ENCODE measurements around the gene ACTBL2.

Gene ACTBL2

DNA sequence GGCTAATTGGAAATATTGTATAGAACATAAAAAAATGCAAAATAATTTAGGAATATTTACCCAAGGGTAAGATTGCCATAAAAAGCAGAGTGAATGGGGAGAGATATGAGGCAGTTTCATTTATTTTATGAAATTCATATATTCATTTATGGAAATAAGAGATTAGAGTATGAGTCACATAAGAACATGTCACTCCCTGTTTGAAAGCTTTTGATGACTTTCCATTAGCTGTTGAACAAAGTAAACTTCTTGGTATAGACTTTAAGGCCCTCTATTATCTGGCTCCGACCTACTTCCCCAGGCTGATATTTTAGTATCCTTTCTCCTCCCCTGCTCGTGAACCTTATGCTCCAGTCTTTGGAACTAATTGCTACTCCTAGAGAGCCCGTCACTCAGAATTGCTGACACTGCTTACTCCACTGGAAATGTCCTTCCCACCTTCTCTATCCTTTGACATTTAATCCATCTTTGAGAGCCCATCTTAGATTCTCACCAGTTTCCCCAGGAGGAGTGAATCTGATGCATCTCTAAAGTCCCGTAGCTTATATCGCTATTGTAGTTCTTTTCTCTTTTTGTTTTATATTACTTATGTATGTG, 8.9 kb upstream of the ACTBL2 start:
- Histone ChIP-seq H3F3A (ENCODE audit: insufficient read depth, low read length) (no peaks in the 10 kb centered on the region), H4K20me1 (ENCODE audit: insufficient read depth, low read length) (no peaks in the 10 kb centered on the region), H3K4me1 (ENCODE audit: insufficient read depth, low read length, severe bottlenecking) (no peaks in the 10 kb centered on the region), H3K4me2 (ENCODE audit: low read length) (no peak overlapping the region), H3K79me2 (ENCODE audit: insufficient read depth, low read length) (no peaks in the 10 kb centered on the region), H3K36me3 (ENCODE audit: insufficient read depth, low read length) (no peaks in the 10 kb centered on the region), H3K9ac (ENCODE audit: low read length) (no peak overlapping the region), H3K9me3 (ENCODE audit: low read length) (no peaks in the 10 kb centered on the region), H3K9me2 (ENCODE audit: low read depth, low read length) (no peaks in the 10 kb centered on the region), H3K4me3 (ENCODE audit: low read depth, low read length, poor library complexity, severe bottlenecking) (no peak overlapping the region), H3K27me3 (ENCODE audit: insufficient read depth, low read length) (no peaks in the 10 kb centered on the region), H3K27ac (ENCODE audit: low read depth, low read length, poor library complexity, severe bottlenecking) (no peak overlapping the region), H2AFZ (ENCODE audit: low read length) (no peak overlapping the region)
- no peak for TF ChIP-seq EZH2 (IDR thresholded peaks at IDR 0.05; ENCODE audit: borderline replicate concordance, low read length)
- TF ChIP-seq, protein P1, sequence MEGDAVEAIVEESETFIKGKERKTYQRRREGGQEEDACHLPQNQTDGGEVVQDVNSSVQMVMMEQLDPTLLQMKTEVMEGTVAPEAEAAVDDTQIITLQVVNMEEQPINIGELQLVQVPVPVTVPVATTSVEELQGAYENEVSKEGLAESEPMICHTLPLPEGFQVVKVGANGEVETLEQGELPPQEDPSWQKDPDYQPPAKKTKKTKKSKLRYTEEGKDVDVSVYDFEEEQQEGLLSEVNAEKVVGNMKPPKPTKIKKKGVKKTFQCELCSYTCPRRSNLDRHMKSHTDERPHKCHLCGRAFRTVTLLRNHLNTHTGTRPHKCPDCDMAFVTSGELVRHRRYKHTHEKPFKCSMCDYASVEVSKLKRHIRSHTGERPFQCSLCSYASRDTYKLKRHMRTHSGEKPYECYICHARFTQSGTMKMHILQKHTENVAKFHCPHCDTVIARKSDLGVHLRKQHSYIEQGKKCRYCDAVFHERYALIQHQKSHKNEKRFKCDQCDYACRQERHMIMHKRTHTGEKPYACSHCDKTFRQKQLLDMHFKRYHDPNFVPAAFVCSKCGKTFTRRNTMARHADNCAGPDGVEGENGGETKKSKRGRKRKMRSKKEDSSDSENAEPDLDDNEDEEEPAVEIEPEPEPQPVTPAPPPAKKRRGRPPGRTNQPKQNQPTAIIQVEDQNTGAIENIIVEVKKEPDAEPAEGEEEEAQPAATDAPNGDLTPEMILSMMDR (IDR thresholded peaks at IDR 0.05; ENCODE audit: low read length): no peak

DNA sequence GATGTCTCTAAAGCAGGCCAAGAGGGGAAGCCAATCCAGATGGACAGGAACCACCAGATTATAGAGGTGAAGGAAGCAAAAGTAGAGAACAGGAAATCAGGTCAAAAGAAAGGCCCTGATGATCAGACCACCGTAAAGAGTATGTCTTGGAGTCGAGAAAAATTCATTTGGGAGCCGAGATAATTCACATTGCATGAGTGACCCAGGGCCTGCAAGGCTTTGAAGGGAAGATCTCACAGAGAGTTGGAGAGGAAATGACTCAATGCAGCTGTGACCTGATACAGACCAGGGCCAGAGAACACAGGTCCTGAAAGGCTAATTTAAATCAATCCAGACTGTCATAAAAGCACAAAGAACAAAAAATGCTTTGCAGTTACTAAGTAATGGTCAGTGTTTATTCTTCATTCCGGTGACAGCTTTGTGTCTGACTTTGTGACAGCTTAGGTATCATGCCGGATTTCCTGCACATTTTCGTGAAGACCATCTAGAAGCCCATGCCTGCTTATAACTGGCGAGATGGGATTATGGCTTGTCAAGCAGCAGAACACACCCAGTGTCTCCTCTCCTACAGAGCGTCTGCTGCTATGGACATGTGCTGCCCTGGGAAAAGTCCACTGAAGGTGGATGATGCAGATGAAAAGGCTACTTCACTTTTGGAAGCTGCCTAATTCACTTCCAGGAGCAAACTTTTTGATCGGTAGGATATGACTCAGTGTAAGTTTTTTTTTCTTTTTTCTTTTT, 5.8 kb upstream of the ACTBL2 start:
- Histone ChIP-seq H4K20me1 (ENCODE audit: insufficient read depth, low read length) (no peaks in the 10 kb centered on the region), H3F3A (ENCODE audit: insufficient read depth, low read length) (no peaks in the 10 kb centered on the region), H2AFZ (ENCODE audit: low read length) (no peak overlapping the region), H3K4me2 (ENCODE audit: low read length) (no peak overlapping the region), H3K9ac (ENCODE audit: low read length) (no peak overlapping the region), H3K79me2 (ENCODE audit: insufficient read depth, low read length) (no peaks in the 10 kb centered on the region), H3K4me1 (ENCODE audit: insufficient read depth, low read length, severe bottlenecking) (no peaks in the 10 kb centered on the region), H3K27ac (ENCODE audit: low read depth, low read length, poor library complexity, severe bottlenecking) (no peak overlapping the region), H3K9me3 (ENCODE audit: low read length) (no peaks in the 10 kb centered on the region), H3K4me3 (ENCODE audit: low read depth, low read length, poor library complexity, severe bottlenecking) (no peak overlapping the region), H3K36me3 (ENCODE audit: insufficient read depth, low read length) (no peaks in the 10 kb centered on the region), H3K9me2 (ENCODE audit: low read depth, low read length) (no peaks in the 10 kb centered on the region), H3K27me3 (ENCODE audit: insufficient read depth, low read length) (no peaks in the 10 kb centered on the region)
- TF ChIP-seq, protein P1 (IDR thresholded peaks at IDR 0.05; ENCODE audit: low read length): no peak
- no peak for TF ChIP-seq EZH2 (IDR thresholded peaks at IDR 0.05; ENCODE audit: borderline replicate concordance, low read length)

DNA sequence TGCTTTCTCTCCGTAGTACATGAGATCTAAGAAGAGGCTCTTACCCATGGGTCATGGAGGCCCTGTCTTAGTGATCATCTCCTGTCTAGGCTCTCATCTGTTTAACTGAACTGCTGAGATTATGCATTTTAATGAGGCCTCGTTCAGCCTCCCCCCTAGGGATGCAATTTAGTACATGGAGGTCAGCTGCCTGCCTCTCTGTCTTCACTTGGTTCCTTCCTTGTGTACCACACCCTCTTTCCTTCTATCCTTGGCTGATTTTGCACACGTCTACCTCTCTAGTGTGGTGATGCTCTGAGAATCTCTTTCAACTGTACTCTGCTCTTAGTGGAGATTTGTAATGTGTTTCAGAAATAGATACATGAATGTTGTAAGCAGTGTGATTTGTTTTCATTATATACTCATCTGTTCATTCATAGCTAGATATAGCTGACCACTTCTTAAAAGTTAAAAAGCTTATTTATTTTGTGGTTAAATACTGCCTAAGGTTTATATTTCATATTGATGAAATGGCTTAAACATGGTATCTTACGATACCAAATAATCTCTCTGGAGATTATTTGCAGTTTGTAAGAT, 3.5 kb upstream of the ACTBL2 start:
- Histone ChIP-seq H4K20me1 (ENCODE audit: insufficient read depth, low read length) (no peaks in the 10 kb centered on the region), H3K4me2 (ENCODE audit: low read length) (no peak overlapping the region), H3K79me2 (ENCODE audit: insufficient read depth, low read length) (no peaks in the 10 kb centered on the region), H2AFZ (ENCODE audit: low read length) (no peak overlapping the region), H3K27ac (ENCODE audit: low read depth, low read length, poor library complexity, severe bottlenecking) (no peak overlapping the region), H3K4me1 (ENCODE audit: insufficient read depth, low read length, severe bottlenecking) (no peaks in the 10 kb centered on the region), H3K4me3 (ENCODE audit: low read depth, low read length, poor library complexity, severe bottlenecking) (no peak overlapping the region), H3K27me3 (ENCODE audit: insufficient read depth, low read length) (no peaks in the 10 kb centered on the region), H3K36me3 (ENCODE audit: insufficient read depth, low read length) (no peaks in the 10 kb centered on the region), H3K9ac (ENCODE audit: low read length) (no peak overlapping the region), H3K9me2 (ENCODE audit: low read depth, low read length) (no peaks in the 10 kb centered on the region), H3K9me3 (ENCODE audit: low read length) (no peaks in the 10 kb centered on the region), H3F3A (ENCODE audit: insufficient read depth, low read length) (no peaks in the 10 kb centered on the region)
- TF ChIP-seq, protein P1 (IDR thresholded peaks at IDR 0.05; ENCODE audit: low read length): no peak
- no peak for TF ChIP-seq EZH2 (IDR thresholded peaks at IDR 0.05; ENCODE audit: borderline replicate concordance, low read length)
